HepG2 (cell line): Measurements from ENCODE around the gene COL27A1. TPM values are rescaled to one million over a fixed set of nuclear protein-coding genes. Genes with fewer than 3 reads are reported as not detected.

Experiments
- ATF6 ChIP-seq: sonication (generic); formaldehyde crosslinking; conservative IDR thresholded peaks from 2 replicates; pipeline ENCODE4 v1.4.0; 2020; ENCODE audit warnings: missing genetic modification reagents
- CHD4 ChIP-seq: fragments of 200-600 bp; sonication (generic); IDR thresholded peaks from 2 replicates; pipeline ENCODE4 v1.7.0; 2017; ENCODE audit warnings: mild to moderate bottlenecking, low read length, borderline replicate concordance
- CSRNP2 ChIP-seq: sonication (generic); formaldehyde crosslinking; conservative IDR thresholded peaks from 2 replicates; pipeline ENCODE4 v1.8.0; 2022; ENCODE audit warnings: low read depth, missing genetic modification reagents
- DNMT1 ChIP-seq: sonication (generic); formaldehyde crosslinking; IDR thresholded peaks from 2 replicates; pipeline ENCODE4 v1.5.1; 2020; ENCODE audit warnings: mild to moderate bottlenecking, missing genetic modification reagents
- EED ChIP-seq: sonication (generic); formaldehyde crosslinking; IDR thresholded peaks from 2 replicates; pipeline ENCODE4 v1.5.0; 2020; ENCODE audit warnings: mild to moderate bottlenecking, missing genetic modification reagents
- GTF3A ChIP-seq: sonication (generic); formaldehyde crosslinking; conservative IDR thresholded peaks from 2 replicates; pipeline ENCODE4 v1.4.0; 2020; ENCODE audit warnings: mild to moderate bottlenecking, missing genetic modification reagents
- HDAC1 ChIP-seq: sonication (generic); formaldehyde crosslinking; IDR thresholded peaks from 2 replicates; pipeline ENCODE4 v1.5.1; 2020; ENCODE audit warnings: mild to moderate bottlenecking, missing genetic modification reagents
- HMG20B ChIP-seq: conservative IDR thresholded peaks from 2 replicates; pipeline ENCODE4 v1.6.1; 2016; ENCODE audit warnings: missing genetic modification reagents, missing compliant biosample characterization
- MTERF4 ChIP-seq: sonication (generic); formaldehyde crosslinking; IDR thresholded peaks from 2 replicates; pipeline ENCODE4 v1.8.0; 2023; ENCODE audit warnings: mild to moderate bottlenecking, missing genetic modification reagents
- MYNN ChIP-seq: sonication (generic); formaldehyde crosslinking; IDR thresholded peaks from 2 replicates; pipeline ENCODE4 v1.4.0; 2020; ENCODE audit warnings: mild to moderate bottlenecking, low read depth, missing genetic modification reagents
- NR0B2 ChIP-seq: sonication (generic); formaldehyde crosslinking; IDR thresholded peaks from 2 replicates; pipeline ENCODE4 v1.4.0; 2020; ENCODE audit warnings: mild to moderate bottlenecking, missing genetic modification reagents
- RCOR2 ChIP-seq: IDR thresholded peaks from 2 replicates; pipeline ENCODE4 v1.6.1; 2016; ENCODE audit warnings: missing biosample characterization, missing genetic modification reagents
- RXRB ChIP-seq: IDR thresholded peaks from 2 replicates; pipeline ENCODE4 v1.6.1; 2016; ENCODE audit warnings: borderline replicate concordance, missing genetic modification reagents, missing compliant biosample characterization
- SOX13 ChIP-seq, 3 experiments: fragments of 450-650 bp in 1 of 3; sonication (generic) in 1 of 3; formaldehyde crosslinking in 1 of 3; IDR thresholded peaks in 2 of 3; conservative IDR thresholded peaks in 1 of 3; 2 replicates each; pipeline versions ENCODE4 v1.5.0 to v1.6.1; 2016 to 2020; ENCODE audit warnings: antibody characterized with exemption in 1 of 3, mild to moderate bottlenecking in 1 of 3, missing compliant biosample characterization in 1 of 3, missing genetic modification reagents in 1 of 3, moderate library complexity in 1 of 3
- ZIK1 ChIP-seq: sonication (generic); formaldehyde crosslinking; IDR thresholded peaks from 2 replicates; pipeline ENCODE4 v1.5.0; 2020; ENCODE audit warnings: mild to moderate bottlenecking, low read depth, missing genetic modification reagents, borderline replicate concordance
- ZNF136 ChIP-seq: sonication (generic); formaldehyde crosslinking; IDR thresholded peaks from 2 replicates; pipeline ENCODE4 v1.8.1; 2022; ENCODE audit warnings: low read depth, mild to moderate bottlenecking, moderate library complexity, missing genetic modification reagents
- ZNF343 ChIP-seq: sonication (generic); formaldehyde crosslinking; IDR thresholded peaks from 2 replicates; pipeline ENCODE4 v1.4.0; 2020; ENCODE audit warnings: mild to moderate bottlenecking, missing genetic modification reagents
- ZNF451 ChIP-seq: sonication (generic); formaldehyde crosslinking; IDR thresholded peaks from 2 replicates; pipeline ENCODE4 v1.5.0; 2020; ENCODE audit warnings: mild to moderate bottlenecking, missing genetic modification reagents
- ZNF563 ChIP-seq: sonication (generic); formaldehyde crosslinking; IDR thresholded peaks from 2 replicates; pipeline ENCODE4 v1.8.0; 2022; ENCODE audit warnings: mild to moderate bottlenecking, moderate library complexity, missing genetic modification reagents
- ZNF629 ChIP-seq: sonication (generic); formaldehyde crosslinking; conservative IDR thresholded peaks from 2 replicates; pipeline ENCODE4 v1.5.0; 2020; ENCODE audit warnings: missing genetic modification reagents
- ZNF652 ChIP-seq: IDR thresholded peaks from 2 replicates; pipeline ENCODE4 v1.6.1; 2016; ENCODE audit warnings: low read depth, borderline replicate concordance
- ZNF7 ChIP-seq: IDR thresholded peaks from 2 replicates; pipeline ENCODE4 v1.6.1; 2016; ENCODE audit warnings: missing biosample characterization, missing genetic modification reagents
- ZNF710 ChIP-seq: sonication (generic); formaldehyde crosslinking; IDR thresholded peaks from 2 replicates; pipeline ENCODE4 v1.5.0; 2020; ENCODE audit warnings: mild to moderate bottlenecking, missing genetic modification reagents, borderline replicate concordance
- polyA plus RNA-seq, 8 experiments: library from polyadenylated mRNA; depleted of rRNA in 3 of 8; stranded (reverse) in 7 of 8; unstranded in 1 of 8; fragments of >200 nt; fragmentation: Illumina TruSeq in 4 of 8; extraction: Trizol in 4 of 8; gene quantifications; 2 replicates each; pipeline versions ENCODE4 v1.2.1 to v1.2.3, GENCODE V29; 2011 to 2016; ENCODE audit warnings: low read depth in 4 of 8, missing spikeins in 1 of 8, mixed read lengths in 1 of 8; ENCODE audit not compliant: insufficient read depth in 1 of 8
- total RNA-seq, 5 experiments: library from RNA; depleted of rRNA; stranded (reverse); fragments of >200 nt; fragmentation: Illumina TruSeq; extraction: Trizol; gene quantifications; 2 replicates each; pipeline ENCODE4 v1.2.3, GENCODE V29; 2016; ENCODE audit warnings: low read depth in 1 of 5

The COL27A1 gene
- total and polyA plus RNA-seq, 2 of the 13 experiments (the other 11 are each of a cell fraction or from before 2014, with no cell fraction given), result 71.3 to 89.1 TPM

GRCh38 chr9:114174557-114174875 is 19.2 kb downstream of the COL27A1 start (continued):
- TF ChIP-seq ATF6 (CRISPR knock-in tag), result no peak
- TF ChIP-seq MTERF4 (CRISPR knock-in tag), result no peak
- 0 out of 2 replicates have a peak, but pooled peaks have one; percentile 1 for TF ChIP-seq GTF3A
- peak; percentile 100 for TF ChIP-seq ZNF629 (CRISPR knock-in tag)
- no peak for TF ChIP-seq ZNF7
- no peak for TF ChIP-seq ZNF563 (CRISPR knock-in tag)
- no peak for TF ChIP-seq ZNF451 (CRISPR knock-in tag)
- no peak for TF ChIP-seq EED (CRISPR knock-in tag)
- TF ChIP-seq CSRNP2 (CRISPR knock-in tag), result no peak
- no peak for TF ChIP-seq RXRB (CRISPR knock-in tag)
- no peak for TF ChIP-seq MYNN (CRISPR knock-in tag)
- TF ChIP-seq ZNF710 (CRISPR knock-in tag), result no peak
- TF ChIP-seq SOX13 (IDR thresholded peaks at IDR 0.05), result 0 out of 2 replicates have a peak, but pooled peaks have one; percentile 6
- no peak for TF ChIP-seq SOX13 (CRISPR knock-in tag; conservative IDR thresholded peaks at IDR 0.05 in 1 of 2, IDR thresholded peaks at IDR 0.05 in 1 of 2)
- TF ChIP-seq HDAC1 (CRISPR knock-in tag), result peak; percentile 86; the same call in 1 of the 2 replicates
- peak; percentile 13; the same call in 1 of the 2 replicates for TF ChIP-seq HMG20B (CRISPR knock-in tag)
- peak; percentile 100 for TF ChIP-seq RCOR2 (CRISPR knock-in tag)
- TF ChIP-seq CHD4, result peak; percentile 100
- TF ChIP-seq NR0B2 (CRISPR knock-in tag), result no peak
- no peak for TF ChIP-seq DNMT1 (CRISPR knock-in tag)
- TF ChIP-seq ZNF652 (CRISPR knock-in tag), result no peak
- TF ChIP-seq ZIK1 (CRISPR knock-in tag), result 0 out of 2 replicates have a peak, but pooled peaks have one; percentile 29
- no peak for TF ChIP-seq ZNF136
- no peak for TF ChIP-seq ZNF343 (CRISPR knock-in tag)
